Ramos (cell line): ENCODE results near the gene CARM1.
"Not testable (repeated sequence)": the region's sequence is repeated elsewhere in the genome, so short reads cannot be mapped to it uniquely, and the experiment has no call there.

ENCODE experiments used
- in situ Hi-C: fragments of 300-500 bp; cut with MboI; formaldehyde crosslinking; loops from one replicate; pipeline ENCODE4 v1.14.3; 2022; ENCODE audit warnings: low sequenced_read_pairs; ENCODE audit not compliant: unreplicated experiment

Gene CARM1

DNA sequence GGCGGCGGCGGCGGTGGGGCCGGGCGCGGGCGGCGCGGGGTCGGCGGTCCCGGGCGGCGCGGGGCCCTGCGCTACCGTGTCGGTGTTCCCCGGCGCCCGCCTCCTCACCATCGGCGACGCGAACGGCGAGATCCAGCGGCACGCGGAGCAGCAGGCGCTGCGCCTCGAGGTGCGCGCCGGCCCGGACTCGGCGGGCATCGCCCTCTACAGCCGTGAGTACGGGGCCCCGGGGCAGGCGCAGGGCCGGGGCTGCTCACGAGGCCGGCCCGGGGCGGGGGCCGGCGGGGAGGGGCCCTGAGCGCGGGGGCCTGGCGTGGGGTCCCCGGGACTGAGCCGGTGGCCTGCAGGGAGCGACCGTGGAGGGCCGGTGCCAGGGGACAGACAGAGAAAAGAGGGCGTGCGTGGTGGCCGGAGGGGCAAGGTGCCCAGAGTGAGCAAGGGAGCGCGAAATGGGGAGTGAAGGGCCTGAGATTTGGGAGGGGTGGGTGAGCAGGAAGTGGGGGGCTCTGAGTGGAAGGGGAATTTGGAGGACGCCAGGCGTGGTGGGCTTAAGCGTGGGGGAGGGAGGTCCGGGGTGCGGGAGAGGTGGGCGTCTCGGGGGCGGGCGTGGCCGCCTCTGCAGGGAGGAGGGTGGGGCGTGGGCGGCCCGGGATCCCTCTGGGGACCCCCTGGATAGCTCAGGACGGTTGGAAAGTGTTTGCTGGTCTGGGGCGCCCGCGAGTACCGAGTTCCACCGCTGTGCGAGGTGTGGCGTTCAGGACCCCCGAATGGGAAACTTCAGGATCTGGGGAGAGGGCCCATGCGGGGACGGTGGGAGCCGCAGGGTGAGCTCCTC lies 575 bp downstream of the CARM1 start:
- in situ Hi-C loops, result no loop called here

DNA sequence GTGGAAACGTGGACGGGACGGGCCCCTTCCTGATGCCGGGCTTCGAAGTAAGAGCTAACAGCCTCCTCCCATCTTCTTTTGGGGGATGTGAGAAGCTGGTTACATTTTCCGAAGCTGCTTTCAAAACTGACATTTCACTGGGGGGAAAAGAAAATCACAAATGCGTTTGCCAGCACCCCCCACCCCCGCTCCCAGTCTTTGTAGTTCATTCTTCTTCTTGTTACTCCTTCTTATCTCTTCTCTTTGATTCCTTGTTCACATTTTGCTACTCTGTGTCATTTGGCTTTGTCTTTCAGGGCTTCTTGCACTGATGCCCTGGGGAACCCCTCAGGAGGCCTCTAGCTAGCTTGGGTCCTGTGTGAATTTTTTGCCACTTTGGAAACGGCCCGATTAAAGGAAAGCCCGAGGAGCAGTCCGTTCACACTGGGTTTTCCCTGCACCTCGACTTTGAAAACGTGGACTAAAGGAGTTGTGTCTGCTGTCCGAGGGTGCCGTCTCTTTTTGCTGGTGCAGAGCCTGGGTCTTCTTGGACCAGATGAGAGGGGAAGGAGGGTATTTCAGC lies 1.3 kb downstream of the CARM1 start:
- in situ Hi-C loops, result no loop called here

DNA sequence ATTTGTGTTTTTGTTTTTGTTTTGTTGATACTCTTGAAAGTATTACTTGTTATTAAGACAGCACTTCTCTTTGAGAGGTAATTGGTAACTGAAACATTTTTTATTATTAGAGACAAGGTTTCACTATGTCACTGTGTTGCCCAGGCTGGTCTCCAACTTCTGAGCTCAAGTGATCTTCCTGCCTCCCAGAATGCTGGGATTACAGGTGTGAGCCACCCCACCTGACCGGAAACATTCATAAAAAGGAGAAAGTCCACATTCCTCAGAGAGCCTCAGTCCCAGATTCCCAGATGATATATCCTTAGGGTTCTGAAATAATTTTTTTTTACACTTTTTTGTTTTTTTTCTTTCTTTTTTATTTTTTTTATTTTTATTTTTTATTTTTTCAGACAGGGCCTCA lies 2.7 kb downstream of the CARM1 start:
- in situ Hi-C loops, result no loop called here

DNA sequence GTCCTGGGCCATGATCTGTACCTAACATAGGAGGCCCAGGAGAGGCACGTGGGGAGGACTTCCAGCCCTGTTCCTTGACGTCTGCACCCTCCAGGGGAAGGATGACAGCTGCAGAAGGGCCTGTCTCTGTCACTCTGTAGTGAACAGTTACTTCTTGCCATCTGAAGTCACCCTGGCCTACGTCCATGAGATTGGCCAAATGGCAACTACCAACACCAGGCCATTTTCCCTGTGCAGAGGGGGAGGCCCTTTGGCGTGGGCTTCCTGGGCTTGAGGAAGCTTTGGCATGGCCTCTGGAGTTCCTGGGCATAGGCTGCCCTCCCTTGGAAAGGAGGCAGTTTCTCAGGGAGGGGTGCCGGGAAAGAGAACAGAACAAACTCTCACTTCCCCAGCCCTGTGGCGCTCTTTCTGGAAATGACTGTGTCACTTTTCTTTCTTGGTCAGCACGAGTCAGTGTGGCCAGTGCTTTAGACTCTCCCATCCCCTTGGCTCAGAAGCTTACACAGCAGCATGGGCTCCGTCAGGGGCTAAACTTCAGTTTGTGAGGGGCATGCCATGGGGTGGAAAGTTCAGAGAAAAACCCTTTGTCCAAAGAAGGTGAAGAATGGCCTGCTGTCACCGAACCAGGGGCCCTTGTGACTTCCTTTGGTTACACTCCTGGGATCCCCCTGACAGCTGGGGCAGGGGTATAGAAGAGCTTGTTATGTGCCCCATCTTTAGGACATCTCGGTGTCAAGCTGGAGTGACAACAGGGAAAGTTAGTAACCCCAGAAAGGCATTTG lies 5.3 kb downstream of the CARM1 start:
- in situ Hi-C loops, result no loop called here

DNA sequence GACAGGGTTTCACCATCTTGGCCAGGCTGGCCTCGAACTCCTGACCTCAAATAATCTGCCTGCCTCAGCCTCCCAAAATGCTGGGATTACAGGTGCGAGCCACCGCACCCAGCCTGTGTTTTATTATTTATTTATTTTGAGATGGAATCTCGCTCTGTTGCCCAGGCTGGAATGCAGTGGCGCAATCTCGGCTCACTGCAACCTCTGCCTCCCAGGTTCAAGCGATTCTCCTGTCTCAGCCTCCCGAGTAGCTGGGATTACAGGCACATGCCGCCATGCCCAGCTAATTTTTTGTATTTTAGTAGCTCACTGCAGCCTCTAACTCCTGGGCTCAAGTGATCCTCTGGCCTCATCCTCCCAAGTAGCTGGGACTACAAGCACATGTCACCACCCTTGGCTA lies 6.3 kb downstream of the CARM1 start:
- in situ Hi-C loops, result not testable (repeated sequence)

DNA sequence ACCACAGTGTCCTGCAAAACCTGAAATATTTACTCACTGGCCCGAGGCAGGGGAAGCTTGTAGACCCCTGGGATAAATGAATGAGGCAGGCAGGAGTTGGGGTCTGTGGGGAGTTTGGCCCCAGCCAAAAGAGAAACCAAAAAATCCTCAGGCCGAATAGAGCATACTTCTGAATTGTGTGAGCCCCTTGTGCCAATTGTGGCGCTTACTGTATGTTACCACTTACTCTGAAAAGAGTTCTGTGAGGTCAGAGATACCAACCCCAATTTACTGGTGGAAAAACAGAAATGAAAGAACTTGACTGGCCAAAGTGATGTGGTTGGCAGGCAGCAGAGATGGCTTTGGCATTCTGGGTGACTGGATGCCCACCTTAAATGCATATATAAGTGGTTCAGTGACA lies 6.9 kb downstream of the CARM1 start:
- in situ Hi-C loops, result no loop called here

DNA sequence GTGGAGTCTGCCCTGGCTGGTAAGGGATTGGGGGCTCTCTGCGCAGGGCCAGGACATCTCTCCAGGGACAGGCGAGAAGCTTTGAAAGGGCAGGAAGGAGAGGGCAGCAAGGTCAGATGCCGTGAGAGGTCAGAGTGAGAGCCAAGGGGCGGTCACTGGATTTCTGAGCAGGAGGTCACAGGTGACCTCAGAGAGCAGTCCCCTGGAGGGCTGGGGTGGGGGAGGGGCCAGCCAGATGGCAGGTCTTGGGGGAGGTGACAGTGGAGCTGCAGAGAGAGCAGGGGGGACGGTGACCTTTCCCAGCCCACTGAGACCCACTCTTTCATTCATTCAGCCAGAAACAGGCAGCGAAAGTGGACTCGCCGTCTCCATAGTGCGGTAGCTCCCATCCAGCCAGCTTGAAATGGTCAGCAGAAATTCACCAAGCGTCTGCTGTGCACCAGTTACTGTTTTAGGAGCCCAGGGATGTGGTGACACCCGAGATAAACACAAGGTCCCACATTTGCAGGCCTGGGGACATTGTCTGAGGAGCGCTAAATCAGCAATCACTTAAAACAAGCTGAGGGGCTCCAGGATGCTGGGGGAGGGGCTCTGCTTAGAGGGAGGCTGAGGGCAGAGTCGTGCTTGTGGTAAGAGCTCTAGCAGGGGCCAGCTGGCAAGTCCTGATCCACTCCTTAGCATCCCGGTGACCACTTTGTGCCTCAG lies 10.2 kb downstream of the CARM1 start:
- in situ Hi-C loops, result no loop called here

DNA sequence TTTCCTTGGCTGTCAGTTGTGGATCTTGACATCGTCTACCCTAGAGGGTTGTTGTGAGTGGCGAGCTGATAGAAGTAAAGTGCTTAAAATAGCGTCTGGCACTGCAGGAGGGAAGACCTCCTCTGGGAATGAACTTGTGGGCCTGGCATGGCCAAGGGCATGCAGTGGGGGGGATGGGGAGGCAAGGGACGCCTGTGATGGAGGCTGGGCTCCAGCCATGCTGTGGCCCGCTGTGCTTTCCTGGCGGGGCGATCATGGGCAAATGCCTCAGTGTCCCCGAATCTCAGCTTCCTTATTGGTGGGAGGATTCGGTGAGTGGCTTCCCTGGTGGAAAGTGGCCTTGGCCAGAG lies 10.7 kb downstream of the CARM1 start:
- in situ Hi-C loops, result no loop called here

DNA sequence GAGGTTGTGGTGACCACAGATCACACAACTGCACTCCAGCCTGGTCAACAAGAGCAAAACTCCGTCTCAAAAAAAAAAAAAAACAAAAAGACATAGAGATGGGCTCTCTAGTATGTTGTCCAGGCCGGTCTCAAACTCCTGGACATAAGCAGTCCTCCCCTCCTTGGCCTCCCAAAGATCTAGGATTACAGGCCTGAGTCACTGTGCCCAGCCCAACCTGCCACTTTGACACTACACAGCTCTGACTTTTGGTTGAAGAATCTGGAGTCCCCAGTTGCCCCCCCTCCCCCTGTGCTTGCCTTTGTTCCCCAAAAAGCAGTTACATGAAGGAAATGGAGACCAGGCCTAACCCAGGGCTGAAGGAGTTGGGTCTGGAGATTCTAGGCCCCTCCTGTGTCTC lies 12.9 kb downstream of the CARM1 start:
- in situ Hi-C loops, result no loop called here

DNA sequence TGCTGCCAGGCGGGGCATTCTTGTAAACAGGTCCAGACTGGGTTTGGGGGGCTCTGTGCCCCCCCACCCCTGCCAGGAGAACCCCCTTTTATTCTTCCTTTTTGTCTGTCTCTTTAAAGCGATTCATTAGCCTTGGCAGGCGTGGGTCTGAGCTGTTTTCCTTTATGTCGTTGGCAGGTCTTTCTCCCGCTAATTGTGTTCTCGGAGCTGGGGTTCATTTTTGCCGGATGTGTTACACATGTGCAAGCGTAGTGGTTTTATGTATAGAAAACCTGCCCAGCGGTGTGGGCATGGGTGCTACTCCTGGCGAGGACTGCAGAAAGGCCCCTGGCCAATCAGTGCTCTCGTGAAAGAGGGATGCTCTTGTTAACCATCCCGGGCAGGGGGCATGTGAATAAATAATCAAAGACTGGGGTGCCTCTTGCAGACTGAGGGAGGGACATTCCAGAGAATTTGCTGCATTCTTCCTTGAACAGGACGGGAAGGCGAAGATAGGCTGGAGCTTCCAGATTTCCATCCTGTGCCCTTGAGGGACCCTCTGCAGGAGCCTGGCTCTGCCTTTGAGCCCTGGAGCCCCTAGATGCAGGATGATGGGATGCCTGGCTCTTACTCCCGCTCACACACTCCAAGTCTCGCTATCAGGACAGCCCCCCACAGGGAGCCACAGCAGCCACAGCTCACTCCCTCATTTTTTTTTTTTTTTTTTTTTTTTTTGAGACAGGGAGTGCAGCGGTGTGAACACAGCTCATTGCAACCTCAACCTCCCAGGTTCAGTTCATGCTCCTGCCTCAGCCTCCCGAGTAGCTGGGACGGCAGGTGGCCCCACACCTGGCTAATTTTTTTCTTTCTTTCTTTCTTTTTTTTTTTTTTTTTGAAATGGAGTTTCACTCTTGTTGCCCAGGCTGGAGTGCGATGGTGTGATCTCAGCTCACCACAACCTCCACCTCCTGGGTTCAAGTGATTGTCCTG lies 14.1 kb downstream of the CARM1 start:
- in situ Hi-C loops, result no loop called here

DNA sequence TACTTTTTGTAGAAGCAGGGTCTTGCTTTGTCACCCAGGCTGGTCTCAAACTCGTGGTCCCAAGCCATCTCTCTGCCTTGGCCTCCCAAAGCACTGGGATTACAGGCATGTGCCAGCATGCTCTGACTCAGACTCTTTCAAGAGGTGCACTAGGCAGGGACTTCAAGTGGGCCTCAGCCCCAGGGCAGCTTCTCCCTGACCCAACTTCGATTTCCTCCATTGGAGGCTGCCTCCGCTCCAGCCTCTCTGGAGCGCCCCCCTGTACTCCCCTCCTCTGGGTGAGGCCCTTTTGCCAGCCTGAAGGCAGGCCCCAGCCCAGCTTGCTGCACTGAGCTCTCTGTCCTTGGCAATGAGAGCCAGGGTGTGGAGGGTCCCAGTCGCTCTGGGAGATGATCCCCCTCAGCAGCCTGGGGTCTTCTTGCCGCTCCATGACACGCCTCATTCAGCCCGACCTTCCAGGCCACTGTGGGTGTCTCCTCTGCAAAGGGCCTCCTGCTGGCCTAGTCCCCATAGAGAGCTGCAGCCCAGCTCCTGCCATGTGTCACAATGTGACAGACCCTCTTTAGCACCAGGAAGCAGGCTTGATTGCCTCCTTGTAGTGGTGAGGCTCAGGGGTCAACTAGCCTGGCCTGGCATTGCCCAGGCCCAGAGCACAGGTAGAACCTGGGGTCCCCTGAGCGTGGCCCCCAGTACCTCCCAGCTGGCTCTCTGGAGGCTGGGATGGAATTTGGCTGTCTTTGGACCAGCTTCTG lies 16.4 kb downstream of the CARM1 start:
- in situ Hi-C loops, result no loop called here

DNA sequence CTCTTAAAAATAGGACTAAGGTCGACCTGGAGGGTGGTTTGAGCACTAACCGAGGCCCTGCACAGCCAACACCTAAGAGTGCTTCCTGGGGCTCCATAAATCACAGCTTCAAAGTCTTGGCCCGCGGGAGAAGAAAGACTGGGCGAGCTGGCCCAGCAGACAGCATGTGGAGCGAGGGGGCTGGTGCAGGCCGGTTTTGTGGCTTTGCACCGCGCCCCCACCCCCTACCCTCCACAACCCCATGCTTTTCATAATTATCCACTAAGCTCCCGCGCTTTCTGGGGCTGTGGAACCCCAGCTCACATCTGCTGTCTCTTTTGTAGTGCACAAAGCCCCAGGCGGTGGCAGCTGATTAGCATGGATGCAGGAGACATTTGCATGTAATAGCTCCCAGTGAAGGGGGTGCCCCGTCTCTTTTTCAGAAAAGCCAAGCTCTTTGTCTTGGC lies 17.1 kb downstream of the CARM1 start:
- in situ Hi-C loops, result no loop called here

DNA sequence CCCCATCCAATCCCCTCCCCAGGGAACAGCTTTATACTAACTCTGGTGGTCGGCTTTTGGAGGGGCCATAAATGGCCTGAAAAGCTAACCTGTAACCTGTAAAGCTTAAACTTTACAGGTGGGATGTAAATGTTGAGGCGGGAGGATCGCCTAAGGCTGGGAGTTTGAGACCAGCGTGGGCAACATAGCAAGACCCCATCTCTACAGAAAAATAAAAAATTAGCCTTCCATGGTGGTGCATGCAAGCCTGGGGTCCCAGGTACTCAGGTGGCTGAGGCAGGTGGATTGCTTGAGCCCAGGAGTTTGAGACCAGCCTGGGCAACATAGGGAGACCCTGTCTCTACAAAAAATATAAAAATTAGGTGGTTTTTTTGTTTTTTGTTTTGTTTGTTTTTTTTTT lies 18.5 kb downstream of the CARM1 start:
- in situ Hi-C loops, result no loop called here

DNA sequence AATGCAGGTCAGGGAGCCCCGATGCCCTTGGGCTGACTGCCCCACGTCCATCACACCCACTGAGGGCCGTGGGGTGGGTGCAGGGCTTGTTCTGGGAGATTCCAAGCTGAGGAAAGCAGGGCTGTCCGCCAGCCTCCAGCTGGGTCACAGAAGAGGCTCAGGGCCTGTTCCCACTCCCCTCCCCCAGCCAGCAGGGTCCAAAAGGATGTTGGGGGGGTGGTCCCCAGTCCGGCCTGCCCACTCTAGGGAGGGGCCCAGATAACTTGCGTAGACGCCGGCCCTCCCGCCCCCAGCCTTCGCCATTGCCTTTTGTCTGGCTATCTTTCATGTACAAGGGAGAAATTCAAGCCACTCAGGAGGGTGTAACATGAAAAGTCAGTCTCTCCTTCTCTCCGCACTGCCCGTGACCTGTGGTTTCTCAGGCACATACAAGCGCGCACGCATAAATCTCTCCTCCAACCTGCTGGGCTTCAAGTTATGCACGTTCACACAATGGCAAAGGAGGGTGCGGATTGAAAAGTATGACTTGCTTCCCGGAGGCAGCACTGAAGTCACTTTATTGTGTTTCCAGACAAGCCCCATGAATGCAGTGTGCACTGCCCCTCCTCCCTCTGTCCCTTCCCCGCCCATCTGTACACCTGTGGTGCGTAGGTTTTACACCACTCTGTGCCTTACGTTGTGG lies 20.2 kb downstream of the CARM1 start:
- in situ Hi-C loops, result no loop called here

DNA sequence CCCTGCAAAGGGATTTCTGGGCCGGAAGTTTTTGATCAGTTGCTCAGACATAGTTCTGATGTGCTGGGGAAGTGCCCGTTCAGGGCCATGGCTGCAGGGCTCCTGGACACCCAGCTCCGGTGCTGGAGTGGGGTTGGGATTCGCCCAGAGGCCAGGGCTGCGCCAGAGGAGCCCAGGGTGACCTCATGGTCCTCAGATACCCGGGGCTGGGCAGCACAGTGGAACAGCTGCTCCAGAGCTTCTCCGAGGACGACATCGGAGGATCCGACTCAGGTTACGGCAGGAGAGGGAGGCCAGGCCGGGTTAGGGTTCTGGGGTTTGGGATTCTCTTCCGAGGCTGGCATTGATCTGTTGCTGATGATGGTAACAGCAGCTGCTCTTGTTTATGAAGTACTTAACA lies 20.9 kb downstream of the CARM1 start:
- in situ Hi-C loops, result no loop called here

DNA sequence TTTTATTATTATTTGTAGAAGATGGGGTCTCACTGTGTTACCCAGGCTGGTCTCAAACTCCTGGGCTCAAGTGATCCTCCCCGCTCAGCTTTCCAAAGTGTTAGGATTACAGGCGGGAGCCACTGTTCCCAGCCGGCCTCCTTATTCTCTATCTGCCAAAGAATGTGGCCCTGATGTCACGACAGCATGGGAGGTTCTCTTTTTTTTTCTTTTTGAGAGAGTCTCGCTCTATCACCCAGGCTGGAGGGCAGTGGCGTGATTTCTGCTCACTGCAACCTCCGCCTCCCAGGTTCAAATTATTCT lies 23.5 kb downstream of the CARM1 start:
- in situ Hi-C loops, result no loop called here

DNA sequence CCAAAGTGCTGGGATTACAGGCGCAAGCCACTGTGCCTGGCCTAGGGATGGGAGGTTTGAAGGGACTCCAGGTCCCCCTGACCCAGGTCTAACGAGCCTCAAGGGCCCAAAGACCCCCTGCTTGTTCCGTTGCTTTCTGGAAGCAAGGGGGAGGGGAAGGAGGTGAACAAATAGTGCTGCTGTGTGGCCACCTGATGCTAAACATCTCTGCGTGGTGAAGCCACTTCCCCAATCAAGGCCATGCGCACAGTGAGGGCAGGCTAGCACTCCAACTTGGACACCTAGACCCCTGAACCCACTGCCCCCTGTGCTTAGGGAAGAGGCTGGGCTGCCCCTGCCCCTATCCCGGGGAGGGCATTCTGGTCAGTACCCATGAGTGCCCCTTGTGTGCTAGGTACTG lies 24.0 kb downstream of the CARM1 start:
- in situ Hi-C loops, result no loop called here

DNA sequence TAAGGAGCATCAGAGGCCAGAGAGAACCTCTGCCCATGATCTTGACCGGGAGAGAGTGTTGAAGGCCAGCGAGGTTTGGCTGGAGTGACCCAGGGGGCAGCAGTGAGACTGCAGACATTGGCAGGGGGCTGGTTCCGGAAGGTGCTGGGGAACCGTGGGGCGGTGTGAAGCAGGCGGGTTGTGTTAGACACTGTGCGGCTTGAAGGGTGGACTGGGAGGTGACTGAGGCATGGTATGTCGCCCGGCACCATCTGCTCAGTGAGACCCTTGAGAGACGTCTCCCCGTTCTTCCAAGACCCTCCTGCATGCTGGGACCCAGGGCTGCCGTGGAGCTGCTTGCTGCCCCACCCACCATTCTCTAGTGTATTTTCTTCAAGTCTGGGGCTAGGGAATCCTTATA lies 24.6 kb downstream of the CARM1 start:
- in situ Hi-C loops, result no loop called here
